Measurements from ENCODE around the gene TAF9B.

GRCh38 chrX:78125148-78125547 is 14.3 kb downstream of the TAF9B start:
- TF ChIP-seq CTCF (IDR thresholded peaks at IDR 0.05; ENCODE audit: low read depth, low read length): no peak
- no peak for TF ChIP-seq MAX (IDR thresholded peaks at IDR 0.05; ENCODE audit: low read depth, low read length)
- no peak for TF ChIP-seq MYC (IDR thresholded peaks at IDR 0.05; ENCODE audit: low read depth, low read length)

Data from NB4 (cell line).